ENCODE measurements around the gene CENPO. TPM values are rescaled to one million over a fixed set of nuclear protein-coding genes. Genes with fewer than 3 reads are reported as not detected.
A peak's percentile ranks its signal among the peaks of the same experiment; 100 is the strongest.
"Not testable (repeated sequence)": the region's sequence is repeated elsewhere in the genome, so short reads cannot be mapped to it uniquely, and the experiment has no call there.

The CENPO gene
- total and polyA plus RNA-seq, 4 donors: 2.0 to 4.0 (median 2.9) TPM

DNA sequence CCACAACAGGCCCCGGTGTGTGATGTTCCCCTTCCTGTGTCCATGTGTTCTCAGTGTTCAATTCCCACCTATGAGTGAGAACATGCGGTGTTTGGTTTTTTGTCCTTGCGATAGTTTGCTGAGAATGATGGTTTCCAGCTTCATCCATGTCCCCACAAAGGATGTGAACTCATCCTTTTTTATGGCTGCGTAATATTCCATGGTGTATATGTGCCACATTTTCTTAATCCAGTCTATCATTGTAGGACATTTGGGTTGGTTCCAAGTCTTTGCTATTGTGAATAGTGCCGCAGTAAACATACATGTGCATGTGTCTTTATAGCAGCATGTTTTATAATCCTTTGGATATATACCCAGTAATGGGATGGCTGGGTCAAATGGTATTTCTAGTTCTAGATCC is 7.3 kb downstream of the CENPO start:
- ATAC-seq (ENCODE audit: low FRiP score); H3K4me3 ChIP-seq (ENCODE audit: low read length in 2 of 2); intact Hi-C loops (cut with DNase I); DNase-seq; H3K9me3 ChIP-seq (ENCODE audit: control insufficient read depth, low read length); H3K36me3 ChIP-seq (ENCODE audit: control insufficient read depth in 1 of 2, insufficient read depth in 2 of 2, low read length in 1 of 2); H3K27me3 ChIP-seq (ENCODE audit: control insufficient read depth in 1 of 2, insufficient read depth in 2 of 2, low read length in 1 of 2); H3K4me1 ChIP-seq (ENCODE audit: control insufficient read depth in 1 of 2, insufficient read depth in 2 of 2, low read length in 2 of 2); H3K27ac ChIP-seq (ENCODE audit: low read depth in 1 of 2, low read length in 2 of 2): not testable (repeated sequence)
- 92 to 100% methylated on average over 3 to 5 of the region's 5 CpGs for WGBS, 2 donors

DNA sequence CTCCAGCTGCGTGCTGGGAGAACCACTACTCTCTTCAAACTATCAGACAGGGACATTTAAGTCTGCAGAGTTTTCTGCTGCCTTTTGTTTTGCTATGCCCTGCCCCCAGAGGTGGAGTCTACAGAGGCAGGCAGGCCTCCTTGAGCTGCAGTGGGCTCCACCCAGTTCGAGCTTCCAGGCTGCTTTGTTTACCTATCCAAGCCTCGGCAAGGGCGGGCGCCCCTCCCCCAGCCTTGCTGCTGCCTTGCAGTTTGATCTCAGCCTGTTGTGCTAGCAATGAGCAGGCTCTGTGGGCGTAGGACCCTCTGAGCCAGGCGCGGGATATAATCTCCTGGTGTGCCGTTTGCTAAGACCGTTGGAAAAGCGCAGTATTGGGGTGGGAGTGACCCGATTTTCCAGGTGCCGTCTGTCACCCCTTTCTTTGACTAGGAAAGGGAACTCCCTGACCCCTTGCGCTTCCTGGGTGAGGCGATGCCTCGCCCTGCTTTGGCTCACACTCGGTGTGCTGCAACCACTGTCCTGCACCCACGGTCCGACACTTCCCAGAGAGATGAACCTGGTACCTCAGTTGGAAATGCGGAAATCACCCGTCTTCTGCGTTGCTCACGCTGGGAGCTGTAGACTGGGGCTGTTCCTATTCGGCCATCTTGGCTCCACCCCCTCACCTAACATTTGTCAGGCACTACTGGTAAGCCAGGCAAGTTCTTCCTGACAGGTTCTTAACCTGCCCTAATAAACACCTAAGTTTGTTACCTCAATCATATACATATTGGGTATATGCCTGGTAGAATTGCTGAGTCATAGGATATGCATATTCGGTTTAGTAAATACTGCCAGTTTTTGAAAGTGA is 12.8 kb downstream of the CENPO start:
- 94 to 96% methylated on average over 25 of the region's 25 CpGs for WGBS, 2 donors
- H3K27me3 ChIP-seq (ENCODE audit: control insufficient read depth in 1 of 2, insufficient read depth in 2 of 2, low read length in 1 of 2); H3K4me1 ChIP-seq (ENCODE audit: control insufficient read depth in 1 of 2, insufficient read depth in 2 of 2, low read length in 2 of 2); DNase-seq; H3K36me3 ChIP-seq (ENCODE audit: control insufficient read depth in 1 of 2, insufficient read depth in 2 of 2, low read length in 1 of 2); H3K9me3 ChIP-seq (ENCODE audit: control insufficient read depth, low read length); H3K4me3 ChIP-seq (ENCODE audit: low read length in 2 of 2); ATAC-seq (ENCODE audit: low FRiP score); intact Hi-C loops (cut with DNase I); H3K27ac ChIP-seq (ENCODE audit: low read depth in 1 of 2, low read length in 2 of 2): not testable (repeated sequence)

DNA sequence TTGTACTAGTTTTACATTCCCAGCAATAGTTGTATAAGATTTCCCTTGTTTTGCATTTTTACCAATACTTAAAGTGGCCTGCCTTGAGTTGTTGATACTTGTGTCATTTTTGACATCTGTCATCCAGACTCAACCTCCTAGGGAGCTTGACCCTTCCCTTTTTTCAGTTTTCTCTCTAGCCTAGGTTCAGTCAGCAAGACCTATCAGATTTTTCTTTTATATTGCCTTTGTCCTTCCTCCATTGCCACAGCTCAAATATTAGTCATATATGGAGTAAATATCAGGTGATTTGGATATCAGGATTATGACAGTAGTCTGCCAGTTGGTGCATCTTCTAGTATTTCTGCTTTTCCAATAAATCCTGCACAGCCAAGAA is 13.4 kb downstream of the CENPO start:
- H3K36me3 ChIP-seq (ENCODE audit: control insufficient read depth in 1 of 2, insufficient read depth in 2 of 2, low read length in 1 of 2): no peaks in the 10 kb centered on the region
- intact Hi-C loops (cut with DNase I): no loop called here
- H3K27ac ChIP-seq (ENCODE audit: low read depth in 1 of 2, low read length in 2 of 2): no peak overlapping the region
- no peaks in the 10 kb centered on the region for H3K4me1 ChIP-seq (ENCODE audit: control insufficient read depth in 1 of 2, insufficient read depth in 2 of 2, low read length in 2 of 2)
- H3K27me3 ChIP-seq (ENCODE audit: control insufficient read depth in 1 of 2, insufficient read depth in 2 of 2, low read length in 1 of 2): no peaks in the 10 kb centered on the region
- H3K4me3 ChIP-seq (ENCODE audit: low read length in 2 of 2): no peak overlapping the region
- DNase-seq: no peak
- H3K9me3 ChIP-seq (ENCODE audit: control insufficient read depth, low read length): no peaks in the 10 kb centered on the region
- ATAC-seq (ENCODE audit: low FRiP score): no peak

DNA sequence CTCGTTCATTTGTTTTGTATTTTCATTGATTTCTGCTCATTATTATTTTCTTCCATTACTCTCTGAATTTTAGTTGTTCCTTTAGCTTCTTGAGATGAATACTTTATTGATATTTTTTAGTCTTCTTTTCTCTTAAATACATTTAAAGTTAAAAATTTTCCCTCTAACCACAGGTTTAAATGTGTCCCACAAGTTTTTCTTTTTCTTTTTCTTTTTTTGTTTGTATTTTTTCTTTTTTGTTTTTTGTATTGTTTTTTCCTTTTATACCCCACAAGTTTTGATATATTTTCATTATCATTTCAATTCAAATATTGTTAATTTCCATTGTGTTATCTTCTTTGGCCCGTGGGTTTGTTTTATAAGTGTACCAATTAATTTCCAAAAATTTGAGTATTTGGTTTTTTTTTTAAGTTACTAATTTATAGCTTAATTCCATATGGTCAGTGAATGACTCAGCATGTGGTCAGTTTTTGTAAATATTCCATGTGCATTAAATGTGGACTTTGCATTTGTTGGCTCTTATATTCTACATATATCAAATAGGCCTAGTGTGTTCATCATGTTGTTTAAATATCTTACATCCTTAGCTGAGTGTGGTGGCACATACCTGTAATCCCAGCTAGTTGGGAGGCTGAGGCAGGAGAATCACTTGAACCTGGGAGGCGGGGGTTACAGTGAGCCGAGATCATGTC is 16.2 kb downstream of the CENPO start:
- ATAC-seq (ENCODE audit: low FRiP score): no peak
- Histone ChIP-seq H3K27me3 (ENCODE audit: control insufficient read depth in 1 of 2, insufficient read depth in 2 of 2, low read length in 1 of 2) (no peaks in the 10 kb centered on the region), H3K36me3 (ENCODE audit: control insufficient read depth in 1 of 2, insufficient read depth in 2 of 2, low read length in 1 of 2) (no peaks in the 10 kb centered on the region), H3K4me3 (ENCODE audit: low read length in 2 of 2) (no peak overlapping the region), H3K4me1 (ENCODE audit: control insufficient read depth in 1 of 2, insufficient read depth in 2 of 2, low read length in 2 of 2) (no peaks in the 10 kb centered on the region), H3K9me3 (ENCODE audit: control insufficient read depth, low read length) (no peaks in the 10 kb centered on the region), H3K27ac (ENCODE audit: low read depth in 1 of 2, low read length in 2 of 2) (no peak overlapping the region)
- WGBS, 2 donors: 82 to 89% methylated on average over 4 of the region's 4 CpGs
- intact Hi-C loops (cut with DNase I): no loop called here
- no peak for DNase-seq

DNA sequence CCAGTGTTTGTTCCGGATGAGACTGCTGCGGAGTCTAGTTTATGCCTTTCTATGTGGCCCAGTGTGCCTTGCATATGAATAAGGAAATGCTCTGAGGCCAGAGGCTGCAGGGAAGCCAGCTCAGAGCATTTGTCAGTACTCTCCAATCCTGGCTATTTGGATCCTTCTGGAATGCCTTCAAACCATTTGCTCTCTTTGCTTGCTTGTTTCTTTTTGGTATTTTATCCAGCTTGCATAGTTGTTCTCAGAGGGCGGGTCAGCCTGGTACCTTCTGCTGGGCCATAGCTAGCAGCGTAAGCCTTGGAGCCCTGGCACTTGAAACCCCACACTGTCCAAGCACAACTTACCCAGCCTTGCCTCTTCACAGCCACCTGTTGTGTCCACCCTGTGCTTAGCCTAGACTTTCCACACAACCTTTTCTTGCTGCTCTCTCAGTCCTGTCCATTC is 20.5 kb downstream of the CENPO start:
- DNase-seq: peak in 1 of 2 donors; percentile 28
- Histone ChIP-seq H3K4me3 (ENCODE audit: low read length in 2 of 2) (no peak overlapping the region), H3K36me3 (ENCODE audit: control insufficient read depth in 1 of 2, insufficient read depth in 2 of 2, low read length in 1 of 2) (peaks cover 0 to 3% of the 10 kb centered on the region in 2 donors), H3K27me3 (ENCODE audit: control insufficient read depth in 1 of 2, insufficient read depth in 2 of 2, low read length in 1 of 2) (no peaks in the 10 kb centered on the region), H3K4me1 (ENCODE audit: control insufficient read depth in 1 of 2, insufficient read depth in 2 of 2, low read length in 2 of 2) (no peaks in the 10 kb centered on the region), H3K9me3 (ENCODE audit: control insufficient read depth, low read length) (no peaks in the 10 kb centered on the region), H3K27ac (ENCODE audit: low read depth in 1 of 2, low read length in 2 of 2) (no peak overlapping the region)
- intact Hi-C loops (cut with DNase I): no loop called here
- no peak for ATAC-seq (ENCODE audit: low FRiP score)
- 97 to 98% methylated on average over 4 of the region's 4 CpGs for WGBS, 2 donors

DNA sequence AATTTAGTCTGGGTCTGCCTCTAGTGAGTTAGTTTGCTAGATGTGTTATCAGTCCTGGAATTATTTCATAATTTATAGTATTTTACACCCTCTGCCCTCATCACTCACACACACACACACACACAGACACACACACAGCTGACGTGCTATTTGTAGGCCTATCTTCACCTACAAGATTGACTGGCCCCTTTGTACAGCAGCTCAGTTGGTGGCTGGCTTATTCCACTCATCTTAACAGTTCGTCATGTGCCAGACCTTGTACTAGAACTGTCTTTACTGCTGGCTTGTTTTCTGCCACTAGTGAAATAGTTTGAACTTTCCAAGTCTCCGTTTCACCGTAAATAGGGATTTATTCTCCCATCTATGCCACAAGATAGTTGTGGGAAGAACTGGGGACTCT is 21.3 kb downstream of the CENPO start:
- H3K36me3 ChIP-seq (ENCODE audit: control insufficient read depth in 1 of 2, insufficient read depth in 2 of 2, low read length in 1 of 2): peaks cover 0 to 3% of the 10 kb centered on the region in 2 donors
- no peak overlapping the region for H3K27ac ChIP-seq (ENCODE audit: low read depth in 1 of 2, low read length in 2 of 2)
- no peak overlapping the region for H3K4me3 ChIP-seq (ENCODE audit: low read length in 2 of 2)
- H3K9me3 ChIP-seq (ENCODE audit: control insufficient read depth, low read length): no peaks in the 10 kb centered on the region
- no peaks in the 10 kb centered on the region for H3K4me1 ChIP-seq (ENCODE audit: control insufficient read depth in 1 of 2, insufficient read depth in 2 of 2, low read length in 2 of 2)
- intact Hi-C loops (cut with DNase I): no loop called here
- DNase-seq: no peak
- no peaks in the 10 kb centered on the region for H3K27me3 ChIP-seq (ENCODE audit: control insufficient read depth in 1 of 2, insufficient read depth in 2 of 2, low read length in 1 of 2)
- no peak for ATAC-seq (ENCODE audit: low FRiP score)
- 82 to 91% methylated on average over 4 of the region's 4 CpGs for WGBS, 2 donors

DNA sequence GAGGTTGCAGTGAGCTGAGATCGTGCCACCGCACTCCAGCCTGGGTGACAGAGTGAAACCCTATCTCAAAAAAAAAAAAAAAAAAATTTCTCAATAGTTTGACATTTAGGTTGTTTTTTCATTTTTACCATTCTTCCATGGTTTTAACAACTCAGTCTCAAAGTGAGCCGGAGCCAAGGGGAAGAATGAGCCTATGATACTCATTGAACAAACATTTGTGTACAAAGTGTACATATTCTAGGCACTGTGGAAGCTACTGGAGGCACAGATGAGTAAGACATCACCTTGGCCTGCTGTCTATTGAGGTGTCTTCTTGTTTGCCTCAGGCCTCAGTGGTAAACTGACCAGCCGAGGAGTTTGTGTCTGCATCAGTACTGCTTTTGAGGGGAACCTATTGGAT is 21.9 kb downstream of the CENPO start:
- no peaks in the 10 kb centered on the region for H3K4me1 ChIP-seq (ENCODE audit: control insufficient read depth in 1 of 2, insufficient read depth in 2 of 2, low read length in 2 of 2)
- H3K36me3 ChIP-seq (ENCODE audit: control insufficient read depth in 1 of 2, insufficient read depth in 2 of 2, low read length in 1 of 2): peaks cover 0 to 3% of the 10 kb centered on the region in 2 donors
- no peak overlapping the region for H3K27ac ChIP-seq (ENCODE audit: low read depth in 1 of 2, low read length in 2 of 2)
- WGBS, 2 donors: 90 to 99% methylated on average over 4 of the region's 4 CpGs
- H3K27me3 ChIP-seq (ENCODE audit: control insufficient read depth in 1 of 2, insufficient read depth in 2 of 2, low read length in 1 of 2): no peaks in the 10 kb centered on the region
- no peak for DNase-seq
- no peak overlapping the region for H3K4me3 ChIP-seq (ENCODE audit: low read length in 2 of 2)
- no peaks in the 10 kb centered on the region for H3K9me3 ChIP-seq (ENCODE audit: control insufficient read depth, low read length)
- intact Hi-C loops (cut with DNase I): no loop called here
- ATAC-seq (ENCODE audit: low FRiP score): no peak

DNA sequence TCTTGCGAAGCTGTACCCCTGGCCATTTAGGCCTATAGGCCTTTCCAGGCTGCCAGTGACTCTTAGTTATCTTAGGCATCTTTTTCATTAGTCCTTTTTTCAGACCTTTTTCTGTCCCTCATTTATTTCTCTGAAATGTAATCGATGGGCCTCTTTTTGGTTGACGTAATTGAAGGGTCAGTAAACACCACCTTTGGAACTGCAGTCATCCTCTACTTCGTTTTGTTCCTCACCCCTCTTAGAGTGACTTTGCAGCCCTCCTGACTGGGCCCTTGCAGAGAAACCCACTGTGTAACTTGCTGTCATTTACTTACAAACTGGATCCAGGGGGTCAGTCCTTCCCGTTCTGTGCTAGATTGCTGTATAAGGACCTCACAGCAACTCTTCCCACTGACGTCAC is 23.2 kb downstream of the CENPO start:
- H3K4me3 ChIP-seq (ENCODE audit: low read length in 2 of 2): no peak overlapping the region
- DNase-seq: no peak
- no peaks in the 10 kb centered on the region for H3K27me3 ChIP-seq (ENCODE audit: control insufficient read depth in 1 of 2, insufficient read depth in 2 of 2, low read length in 1 of 2)
- intact Hi-C loops (cut with DNase I): no loop called here
- H3K4me1 ChIP-seq (ENCODE audit: control insufficient read depth in 1 of 2, insufficient read depth in 2 of 2, low read length in 2 of 2): no peaks in the 10 kb centered on the region
- H3K27ac ChIP-seq (ENCODE audit: low read depth in 1 of 2, low read length in 2 of 2): no peak overlapping the region
- no peak for ATAC-seq (ENCODE audit: low FRiP score)
- H3K9me3 ChIP-seq (ENCODE audit: control insufficient read depth, low read length): no peaks in the 10 kb centered on the region
- H3K36me3 ChIP-seq (ENCODE audit: control insufficient read depth in 1 of 2, insufficient read depth in 2 of 2, low read length in 1 of 2): peaks cover 0 to 3% of the 10 kb centered on the region in 2 donors
- WGBS, 2 donors: 94% methylated on average over 6 of the region's 6 CpGs

DNA sequence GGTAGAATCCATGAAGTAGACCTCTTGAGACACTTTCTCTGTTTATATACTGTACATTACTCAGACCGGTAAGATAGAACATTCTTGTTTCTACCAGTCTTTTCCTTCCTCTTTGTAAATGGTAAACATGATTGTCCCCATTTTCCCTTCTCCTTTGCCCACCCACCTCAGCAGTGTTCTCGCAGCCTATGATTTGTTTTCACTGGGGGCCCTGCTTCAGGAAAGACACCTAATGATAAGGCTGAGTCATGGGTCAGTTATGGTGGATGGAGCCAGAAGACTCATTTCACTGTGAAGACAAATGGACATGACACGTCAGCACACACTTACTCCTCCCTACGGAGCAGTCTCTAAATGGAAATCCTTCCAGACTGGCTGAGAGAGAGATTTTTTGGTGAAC is 23.7 kb downstream of the CENPO start:
- Histone ChIP-seq H3K36me3 (ENCODE audit: control insufficient read depth in 1 of 2, insufficient read depth in 2 of 2, low read length in 1 of 2) (peaks cover 0 to 3% of the 10 kb centered on the region in 2 donors), H3K9me3 (ENCODE audit: control insufficient read depth, low read length) (no peaks in the 10 kb centered on the region), H3K4me1 (ENCODE audit: control insufficient read depth in 1 of 2, insufficient read depth in 2 of 2, low read length in 2 of 2) (no peaks in the 10 kb centered on the region), H3K4me3 (ENCODE audit: low read length in 2 of 2) (no peak overlapping the region), H3K27me3 (ENCODE audit: control insufficient read depth in 1 of 2, insufficient read depth in 2 of 2, low read length in 1 of 2) (no peaks in the 10 kb centered on the region), H3K27ac (ENCODE audit: low read depth in 1 of 2, low read length in 2 of 2) (no peak overlapping the region)
- 64 to 74% methylated on average over 4 of the region's 4 CpGs for WGBS, 2 donors
- DNase-seq: no peak
- intact Hi-C loops (cut with DNase I): no loop called here
- ATAC-seq (ENCODE audit: low FRiP score): no peak
